ENCODE measurements around the gene FRMPD3. TPM values are rescaled to one million over a fixed set of nuclear protein-coding genes. Genes with fewer than 3 reads are reported as not detected.
"Not testable (repeated sequence)": the region's sequence is repeated elsewhere in the genome, so short reads cannot be mapped to it uniquely, and the experiment has no call there.

The FRMPD3 gene
- under 1 TPM; 0.25 to 0.43 (median 0.41) TPM for polyA plus RNA-seq (ENCODE audit: insufficient read length in 4 of 4)

GRCh38 chrX:107448998-107449835, at the start of gene FRMPD3:
Gene FRMPD3 (plus strand): TSS chrX:107449652. CDS start chrX:107526589, 76,937 bp downstream.
- DNase-seq (ENCODE audit: low read depth in 4 of 4, low spot score in 3 of 4), result no peak

GRCh38 chrX:107420571-107420970, 28.9 kb upstream of the FRMPD3 start:
- no peak for DNase-seq (ENCODE audit: low read depth in 4 of 4, low spot score in 3 of 4)

- DNase-seq (ENCODE audit: low read depth in 4 of 4, low spot score in 3 of 4), result no peak
Measured at GRCh38 chrX:107421337-107421861, 28.1 kb upstream of the FRMPD3 start.

- no peak for DNase-seq (ENCODE audit: low read depth in 4 of 4, low spot score in 3 of 4)
Measured at GRCh38 chrX:107429090-107429489, 20.4 kb upstream of the FRMPD3 start.

- no peak for DNase-seq (ENCODE audit: low read depth in 4 of 4, low spot score in 3 of 4)
Measured at GRCh38 chrX:107440187-107440586, 9.3 kb upstream of the FRMPD3 start.

- DNase-seq (ENCODE audit: low read depth in 4 of 4, low spot score in 3 of 4), result no peak
Measured at GRCh38 chrX:107440692-107441091, 8.8 kb upstream of the FRMPD3 start.

GRCh38 chrX:107442914-107443527, 6.4 kb upstream of the FRMPD3 start:
- DNase-seq (ENCODE audit: low read depth in 4 of 4, low spot score in 3 of 4), result no peak

GRCh38 chrX:107445146-107445545, 4.3 kb upstream of the FRMPD3 start:
- no peak for DNase-seq (ENCODE audit: low read depth in 4 of 4, low spot score in 3 of 4)

GRCh38 chrX:107445631-107446030, 3.8 kb upstream of the FRMPD3 start:
- no peak for DNase-seq (ENCODE audit: low read depth in 4 of 4, low spot score in 3 of 4)

GRCh38 chrX:107447642-107448041, 1.8 kb upstream of the FRMPD3 start:
- DNase-seq (ENCODE audit: low read depth in 4 of 4, low spot score in 3 of 4), result no peak

- no peak for DNase-seq (ENCODE audit: low read depth in 4 of 4, low spot score in 3 of 4)
Measured at GRCh38 chrX:107448625-107448997, 841 bp upstream of the FRMPD3 start.

- DNase-seq (ENCODE audit: low read depth in 4 of 4, low spot score in 3 of 4), result no peak
Measured at GRCh38 chrX:107450823-107451509, 1.5 kb downstream of the FRMPD3 start.

GRCh38 chrX:107451731-107452130, 2.3 kb downstream of the FRMPD3 start:
- no peak for DNase-seq (ENCODE audit: low read depth in 4 of 4, low spot score in 3 of 4)

GRCh38 chrX:107452581-107452980, 3.1 kb downstream of the FRMPD3 start:
- no peak for DNase-seq (ENCODE audit: low read depth in 4 of 4, low spot score in 3 of 4)

- DNase-seq (ENCODE audit: low read depth in 4 of 4, low spot score in 3 of 4), result no peak
Measured at GRCh38 chrX:107454302-107454701, 4.8 kb downstream of the FRMPD3 start.

GRCh38 chrX:107457289-107457688, 7.8 kb downstream of the FRMPD3 start:
- no peak for DNase-seq (ENCODE audit: low read depth in 4 of 4, low spot score in 3 of 4)

- no peak for DNase-seq (ENCODE audit: low read depth in 4 of 4, low spot score in 3 of 4)
Measured at GRCh38 chrX:107465932-107466620, 16.6 kb downstream of the FRMPD3 start.

- DNase-seq (ENCODE audit: low read depth in 4 of 4, low spot score in 3 of 4), result no peak
Measured at GRCh38 chrX:107467271-107467670, 17.8 kb downstream of the FRMPD3 start.

- no peak for DNase-seq (ENCODE audit: low read depth in 4 of 4, low spot score in 3 of 4)
Measured at GRCh38 chrX:107470198-107470597, 20.7 kb downstream of the FRMPD3 start.

GRCh38 chrX:107470971-107471370, 21.5 kb downstream of the FRMPD3 start:
- no peak for DNase-seq (ENCODE audit: low read depth in 4 of 4, low spot score in 3 of 4)

GRCh38 chrX:107471420-107471819, 22.0 kb downstream of the FRMPD3 start:
- DNase-seq (ENCODE audit: low read depth in 4 of 4, low spot score in 3 of 4), result not testable (repeated sequence)
